HG02938 (cell line): ENCODE data around the gene IMPA2.
"Not testable (repeated sequence)": the region's sequence is repeated elsewhere in the genome, so short reads cannot be mapped to it uniquely, and the experiment has no call there.

Experiments used
- ATAC-seq: cut with Tn5 transposase; IDR thresholded peaks from one replicate; pipeline ENCODE4 v1.9.1; 2021; ENCODE audit warnings: mild to moderate bottlenecking, moderate library complexity; ENCODE audit not compliant: unreplicated experiment

Gene IMPA2

DNA sequence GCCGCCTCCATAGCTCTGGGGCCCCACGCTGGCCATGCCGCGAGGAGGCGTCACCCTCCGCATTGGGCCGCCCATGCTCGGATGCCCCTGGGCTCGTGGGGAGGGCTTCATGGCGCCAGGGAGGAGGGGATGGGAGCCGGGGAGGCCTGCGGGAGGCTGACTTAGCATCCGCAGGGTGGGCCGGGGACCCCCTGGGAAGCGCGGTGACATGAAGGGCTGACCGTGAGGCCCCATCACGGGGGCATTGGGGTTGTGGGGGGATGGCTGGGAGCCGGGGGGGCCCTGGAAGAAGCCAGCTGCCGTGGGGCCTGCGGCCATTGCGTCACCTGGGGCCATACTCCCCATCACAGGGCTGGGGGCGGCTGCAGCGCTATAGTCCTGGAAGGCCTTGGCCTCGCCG is 86.4 kb downstream of the IMPA2 start:
- no peak for ATAC-seq

DNA sequence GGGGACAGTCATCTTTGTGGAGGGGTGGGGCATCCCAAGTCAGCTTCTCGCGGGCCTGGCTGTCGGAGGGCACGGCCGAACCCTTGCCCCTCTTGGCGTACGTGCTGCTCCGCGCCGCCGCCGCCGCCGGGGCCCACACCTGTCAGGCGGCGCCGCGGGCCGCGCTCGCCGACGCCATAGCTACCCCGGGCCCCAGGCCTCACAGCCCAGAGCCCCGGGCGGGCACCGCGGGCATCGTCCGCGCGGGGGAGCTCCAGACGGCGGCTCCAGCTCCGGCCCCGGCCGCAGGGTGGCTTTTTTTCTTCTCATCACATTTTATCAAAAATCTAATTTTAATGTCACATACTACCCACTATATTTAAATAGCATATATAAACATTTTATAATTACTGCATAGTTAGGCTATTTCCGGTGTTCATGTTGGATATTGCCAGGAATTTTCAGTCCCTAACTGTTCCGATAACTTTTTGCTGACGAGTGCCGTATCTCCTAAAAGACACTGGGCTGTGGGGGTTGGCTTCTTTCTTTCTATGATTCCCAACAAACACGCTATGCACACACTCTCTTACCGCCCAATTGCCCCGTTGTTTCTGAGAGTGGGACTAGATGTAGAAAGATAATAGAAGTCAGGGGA is 87.1 kb downstream of the IMPA2 start:
- not testable (repeated sequence) for ATAC-seq

DNA sequence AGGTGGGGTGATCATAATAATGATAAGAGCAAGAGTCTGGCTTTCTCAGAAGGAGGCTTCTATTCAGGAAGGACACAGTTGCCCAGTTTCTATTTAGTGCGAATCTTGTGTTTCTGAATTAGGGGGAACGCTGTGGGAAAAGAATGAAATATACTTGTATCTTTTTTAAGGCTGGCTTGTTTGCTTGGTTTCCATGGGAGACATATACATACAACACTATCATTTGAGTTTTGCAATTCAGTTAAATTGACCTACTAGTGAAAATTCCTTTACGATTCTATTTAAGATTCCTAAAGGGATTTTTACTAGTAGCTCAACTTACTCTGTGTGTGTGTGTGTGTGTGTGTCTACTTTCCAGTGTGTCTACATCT is 87.6 kb downstream of the IMPA2 start:
- ATAC-seq = no peak

DNA sequence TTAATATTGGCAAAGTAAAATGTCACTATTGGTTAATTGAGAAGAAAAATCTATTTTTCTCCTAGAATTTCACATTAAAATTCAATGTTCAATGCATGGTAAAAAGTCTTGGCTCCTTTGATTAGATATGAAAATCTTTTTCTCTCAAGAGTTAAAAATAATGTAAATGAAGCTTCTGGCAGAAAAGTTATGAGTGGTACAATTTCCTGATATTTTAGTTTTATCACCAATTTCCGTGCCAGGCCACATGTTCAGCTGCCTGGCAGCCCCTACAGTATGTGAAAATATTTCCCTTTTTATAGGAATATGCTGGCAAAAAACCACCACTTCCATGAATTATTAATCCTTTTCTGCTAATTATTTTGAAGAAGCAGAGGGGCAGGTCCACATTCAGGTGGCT is 89.8 kb downstream of the IMPA2 start:
- ATAC-seq = not testable (repeated sequence)

DNA sequence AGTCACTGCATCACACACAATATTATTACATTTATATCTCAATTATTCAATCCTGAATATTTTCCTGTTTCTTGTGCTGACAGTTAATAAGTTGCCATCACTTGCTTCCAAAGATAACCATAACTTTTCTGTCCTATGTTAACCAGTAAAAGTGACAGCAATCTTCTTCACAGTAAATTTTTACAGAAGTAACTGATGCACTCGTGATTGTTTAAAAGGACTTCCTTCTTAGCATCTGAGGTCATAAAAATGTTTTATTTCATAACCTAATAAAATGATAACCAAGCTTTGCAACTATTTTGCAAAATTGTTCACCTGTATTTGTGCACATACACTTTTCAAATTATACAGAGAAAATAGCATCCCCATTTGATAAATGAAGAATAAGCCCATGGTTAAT is 91.7 kb downstream of the IMPA2 start:
- no peak for ATAC-seq

DNA sequence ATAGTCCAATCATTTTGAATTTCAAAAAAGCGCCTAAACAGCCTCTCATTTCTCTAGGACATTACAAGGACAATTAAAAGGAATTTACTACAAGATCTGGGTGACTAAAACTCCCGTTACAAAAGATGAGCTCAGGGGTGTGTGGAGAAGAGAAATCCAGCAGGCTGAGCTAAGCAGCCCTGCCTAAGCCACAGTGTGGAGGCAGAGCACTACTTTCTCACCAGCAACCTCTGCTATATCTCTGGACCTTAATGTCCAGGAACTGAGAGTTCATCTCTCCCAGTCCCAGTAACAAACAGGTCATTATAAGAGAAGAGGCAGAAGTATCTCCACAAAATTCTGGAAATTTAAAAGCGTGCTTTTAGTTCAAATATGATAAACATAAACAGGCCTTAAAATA is 93.4 kb downstream of the IMPA2 start:
- no peak for ATAC-seq

DNA sequence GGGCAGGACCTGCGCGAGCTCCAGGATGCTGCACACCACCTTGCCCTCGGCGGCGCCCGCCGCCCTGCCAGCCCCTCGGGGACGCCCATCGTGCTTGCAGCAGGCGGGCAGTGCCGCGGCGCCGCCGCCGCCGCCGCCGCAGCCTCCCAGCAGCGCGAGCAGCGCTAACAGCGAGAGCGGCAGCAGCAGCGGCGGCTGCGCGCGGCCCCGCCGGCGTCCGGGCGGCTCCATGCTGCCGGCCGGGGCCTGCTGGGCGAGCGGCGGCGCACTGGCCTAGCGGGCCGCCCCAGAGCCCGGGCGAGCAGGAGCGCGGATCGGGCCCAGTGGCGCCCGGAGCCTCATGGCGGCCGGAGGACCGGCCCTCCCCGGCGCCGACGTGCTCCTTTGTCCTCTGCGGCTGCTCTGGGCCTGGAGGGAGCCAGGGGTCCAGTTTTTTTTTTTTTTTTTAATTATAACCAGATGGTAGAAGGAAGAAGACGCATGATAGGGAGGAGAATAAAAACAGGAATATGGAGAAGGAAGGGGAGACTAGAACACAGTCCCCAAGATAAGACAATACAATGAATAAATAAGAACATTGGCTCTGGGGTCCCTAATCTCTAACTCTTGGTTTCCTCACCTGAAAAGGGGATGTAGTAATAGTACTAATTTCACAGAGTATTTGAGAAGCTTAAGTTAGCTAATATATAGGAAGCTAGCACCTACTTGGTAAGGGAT is 95.3 kb downstream of the IMPA2 start:
- ATAC-seq = no peak

DNA sequence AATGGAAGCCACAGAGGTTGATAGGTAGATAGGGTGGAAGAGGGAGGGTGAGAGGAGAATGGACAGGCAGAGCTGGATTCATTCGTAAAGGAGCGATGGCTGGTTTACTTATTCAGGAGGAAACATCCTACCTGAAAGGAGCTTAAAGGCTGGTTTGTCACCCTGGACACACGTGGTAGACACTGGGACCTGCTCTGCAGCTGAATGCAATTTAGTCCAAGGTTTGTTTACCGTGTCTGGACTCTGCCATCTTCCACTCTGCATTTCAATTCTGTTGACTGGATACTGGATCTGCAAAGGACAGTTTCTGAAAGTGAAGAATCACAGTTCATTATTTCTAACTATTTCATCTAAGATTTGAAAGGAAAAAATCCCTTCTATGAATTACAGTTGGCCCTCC is 96.7 kb downstream of the IMPA2 start:
- not testable (repeated sequence) for ATAC-seq

DNA sequence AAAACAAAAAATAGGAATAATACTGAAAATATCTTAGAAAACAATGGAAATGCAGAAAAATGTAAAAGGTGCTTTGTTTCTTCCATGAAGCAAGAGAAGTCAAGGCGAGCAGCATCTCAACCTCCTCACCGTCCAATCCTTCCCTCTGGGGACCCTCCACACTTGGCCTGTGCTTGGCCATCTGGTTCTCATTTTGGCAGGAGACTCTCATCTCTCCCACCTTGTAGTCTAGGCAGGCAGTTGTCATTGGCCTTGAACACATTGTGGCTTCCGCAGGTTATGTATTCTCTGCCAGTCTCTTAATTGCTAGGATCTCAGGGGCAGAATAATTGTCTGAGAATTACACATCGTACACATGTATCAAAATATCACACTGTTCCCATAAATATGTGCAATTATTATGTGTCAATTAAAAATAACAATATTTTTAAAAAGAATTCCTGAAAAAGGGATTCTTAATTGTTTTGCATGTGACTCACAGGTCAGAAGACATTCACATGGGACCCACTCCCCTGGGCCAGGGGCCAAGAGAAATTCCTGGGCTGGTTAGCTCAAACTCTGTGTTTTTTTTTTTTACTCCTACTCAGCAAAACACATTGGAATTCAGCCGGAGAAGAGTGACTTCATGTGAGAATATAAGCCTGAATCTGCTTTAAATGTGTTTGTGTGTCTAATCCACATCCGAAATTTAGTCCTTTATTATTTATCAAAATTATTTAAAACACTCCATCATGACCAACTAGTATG is 98.4 kb downstream of the IMPA2 start:
- no peak for ATAC-seq
